SJSA1 (cell line): ENCODE results near the gene TMEM88. TPM values are rescaled to one million over a fixed set of nuclear protein-coding genes. Genes with fewer than 3 reads are reported as not detected.
A peak's percentile ranks its signal among the peaks of the same experiment; 100 is the strongest.

Experiments
- DNase-seq, 2 experiments: peaks; one replicate each; pipeline ENCODE4 v3.0.0-alpha.2; 2015 to 2020; ENCODE audit warnings: low spot score in 2 of 2, low read depth in 1 of 2
- H3K27ac ChIP-seq: fragments of 250-450 bp; sonication (Bioruptor Pico); 2 replicates; pipeline ENCODE4 v1.5.1; 2020; ENCODE audit warnings: mild to moderate bottlenecking, moderate library complexity
- H3K27me3 ChIP-seq: fragments of 250-450 bp; sonication (Bioruptor Pico); replicated peaks from 2 replicates; pipeline ENCODE4 v1.5.1; 2020; ENCODE audit warnings: mild to moderate bottlenecking, moderate library complexity
- H3K36me3 ChIP-seq: fragments of 250-450 bp; sonication (Bioruptor Pico); 2 replicates; pipeline ENCODE4 v1.5.1; 2020; ENCODE audit warnings: mild to moderate bottlenecking
- H3K4me1 ChIP-seq: fragments of 250-450 bp; sonication (Bioruptor Pico); replicated peaks from 2 replicates; pipeline ENCODE4 v1.6.1; 2021; ENCODE audit warnings: mild to moderate bottlenecking
- H3K4me3 ChIP-seq: fragments of 250-450 bp; sonication (Bioruptor Pico); 2 replicates; pipeline ENCODE4 v1.5.1; 2020; ENCODE audit warnings: mild to moderate bottlenecking
- H3K9me3 ChIP-seq: fragments of 250-450 bp; sonication (Bioruptor Pico); replicated peaks from 2 replicates; pipeline ENCODE4 v1.5.1; 2020; ENCODE audit warnings: mild to moderate bottlenecking
- total RNA-seq: library from RNA; depleted of rRNA; stranded (reverse); fragments of >200 nt; shearing (Covaris generic); gene quantifications from 2 replicates; pipeline ENCODE4 v1.2.3, GENCODE V29; 2014

TMEM88 gene
- total RNA-seq, 1 experiment from 2014 or later = not detected

DNA sequence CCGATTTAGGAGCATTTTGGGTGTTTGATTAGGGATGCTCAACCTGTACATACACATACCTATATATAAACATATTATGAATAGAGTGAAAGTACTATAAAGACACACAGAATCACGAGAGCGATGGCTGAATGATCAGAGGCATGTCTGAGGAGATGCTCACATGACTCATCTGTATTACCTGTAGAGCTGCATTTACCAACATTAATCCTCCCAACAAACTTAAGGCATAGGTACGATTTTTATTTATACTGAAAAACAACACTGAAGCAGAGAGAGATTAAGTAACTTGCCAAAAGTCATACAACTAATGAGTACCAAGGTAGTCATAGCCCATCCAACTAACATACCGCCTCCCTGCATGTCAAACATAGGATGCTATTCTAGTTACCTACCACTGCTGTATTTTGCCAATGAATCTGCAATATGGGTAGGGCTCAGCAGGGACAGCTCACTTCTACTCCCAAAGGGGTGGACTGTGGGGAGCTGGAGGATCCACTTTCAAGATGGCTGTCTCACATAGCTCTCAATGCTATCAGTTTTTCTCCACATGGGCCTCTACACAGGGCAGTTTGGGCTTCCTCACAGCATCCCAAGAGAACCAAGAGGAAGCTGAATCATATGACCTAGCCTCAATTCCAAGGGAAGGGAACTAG lies 10.3 kb downstream of the TMEM88 start:
- Histone ChIP-seq H3K27ac (no peak overlapping the region), H3K27me3 (no peaks in the 10 kb centered on the region), H3K36me3 (peaks cover 18% of the 10 kb centered on the region), H3K4me1 (no peaks in the 10 kb centered on the region), H3K9me3 (no peaks in the 10 kb centered on the region), H3K4me3 (no peak overlapping the region)
- no peak for DNase-seq

DNA sequence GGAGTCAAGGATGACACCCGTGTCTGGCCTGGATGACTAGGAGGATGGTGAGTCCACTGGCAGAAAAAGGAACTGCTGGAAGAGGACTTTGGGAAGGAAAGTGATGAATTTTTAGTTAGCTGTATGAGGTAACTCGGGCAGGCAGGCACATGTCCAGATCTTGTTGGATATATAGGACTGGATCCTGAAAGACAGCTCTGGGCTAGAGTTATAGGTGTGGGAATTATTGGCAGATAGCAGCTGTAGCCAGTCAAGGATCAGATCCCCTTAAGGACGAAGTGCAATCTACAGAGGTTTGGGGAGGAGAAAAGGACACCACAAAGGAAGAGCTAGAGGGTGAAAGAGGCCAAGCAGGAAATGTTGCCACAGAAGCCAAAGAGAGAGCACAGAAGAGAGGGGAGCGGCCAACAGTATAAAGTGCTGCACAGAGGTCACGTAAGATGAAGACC lies 13.0 kb downstream of the TMEM88 start:
- Histone ChIP-seq H3K9me3 (no peaks in the 10 kb centered on the region), H3K27me3 (no peaks in the 10 kb centered on the region), H3K27ac (no peak overlapping the region), H3K4me1 (no peaks in the 10 kb centered on the region), H3K36me3 (peaks cover 21% of the 10 kb centered on the region), H3K4me3 (no peak overlapping the region)
- DNase-seq = no peak

GRCh38 chr17:7873051-7873450 lies 18.2 kb downstream of the TMEM88 start:
- DNase-seq = no peak
- H3K4me3 ChIP-seq = no peak overlapping the region
- no peaks in the 10 kb centered on the region for H3K4me1 ChIP-seq
- no peak overlapping the region for H3K27ac ChIP-seq
- H3K9me3 ChIP-seq = no peaks in the 10 kb centered on the region
- H3K27me3 ChIP-seq = no peaks in the 10 kb centered on the region
- peaks cover 9% of the 10 kb centered on the region; the same call in 1 of the 2 replicates for H3K36me3 ChIP-seq

- H3K36me3 ChIP-seq = peaks cover 21% of the 10 kb centered on the region
- DNase-seq = no peak
- H3K27ac ChIP-seq = no peak overlapping the region
- H3K4me3 ChIP-seq = no peak overlapping the region
- no peaks in the 10 kb centered on the region for H3K9me3 ChIP-seq
- no peaks in the 10 kb centered on the region for H3K4me1 ChIP-seq
- H3K27me3 ChIP-seq = no peaks in the 10 kb centered on the region
These were observed 21.0 kb downstream of the TMEM88 start for GRCh38 chr17:7875804-7876370.

GRCh38 chr17:7878234-7878633 lies 23.4 kb downstream of the TMEM88 start:
- no peaks in the 10 kb centered on the region for H3K4me1 ChIP-seq
- H3K4me3 ChIP-seq = no peak overlapping the region
- no peak overlapping the region for H3K27ac ChIP-seq
- H3K36me3 ChIP-seq = peaks cover 25% of the 10 kb centered on the region
- H3K9me3 ChIP-seq = no peaks in the 10 kb centered on the region
- no peak for DNase-seq
- H3K27me3 ChIP-seq = no peaks in the 10 kb centered on the region

DNA sequence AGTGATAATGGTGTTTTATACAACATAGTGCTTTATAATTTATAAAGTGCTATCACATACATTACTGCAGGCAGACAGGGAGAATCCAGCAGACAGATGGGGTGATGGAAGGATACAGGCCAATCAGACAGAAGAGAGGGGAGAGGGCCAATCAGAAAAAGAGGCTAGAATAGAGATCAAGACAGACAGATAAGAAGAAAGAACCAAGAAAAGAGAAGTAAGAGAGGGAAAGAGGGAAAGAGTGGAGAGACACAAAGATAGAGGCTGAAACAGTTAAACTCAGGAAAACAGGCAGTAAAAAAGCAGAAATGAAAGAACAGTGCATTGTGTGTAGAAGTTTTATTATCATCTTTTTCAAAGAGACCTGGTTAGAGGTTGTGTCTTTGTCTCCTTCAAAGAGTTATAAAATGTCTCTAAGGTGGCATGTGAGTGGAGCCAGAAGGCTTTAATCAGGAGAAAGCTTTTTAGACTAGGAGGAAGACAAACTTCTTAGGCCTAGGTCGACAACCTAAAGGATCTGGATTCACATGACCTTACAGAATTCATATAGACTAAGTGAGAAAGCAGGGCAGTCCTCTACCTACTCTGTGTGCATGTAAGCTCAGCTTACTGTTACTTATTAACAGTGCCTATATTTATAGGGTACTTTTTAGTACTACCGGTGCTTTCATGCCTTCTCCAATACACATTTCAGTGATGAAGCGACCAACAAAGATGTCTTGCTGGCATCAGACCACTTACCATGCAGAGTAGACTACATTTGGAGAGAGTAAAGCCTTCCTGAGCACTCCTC lies 25.4 kb downstream of the TMEM88 start:
- Histone ChIP-seq H3K4me1 (peaks cover 7% of the 10 kb centered on the region), H3K9me3 (no peaks in the 10 kb centered on the region), H3K27ac (no peak overlapping the region), H3K36me3 (peaks cover 25% of the 10 kb centered on the region), H3K27me3 (no peaks in the 10 kb centered on the region), H3K4me3 (no peak overlapping the region)
- DNase-seq = no peak

GRCh38 chr17:7881276-7882054 lies 26.6 kb downstream of the TMEM88 start:
- DNase-seq = no peak
- Histone ChIP-seq H3K27ac (no peak overlapping the region), H3K36me3 (peaks cover 25% of the 10 kb centered on the region), H3K9me3 (no peaks in the 10 kb centered on the region), H3K4me3 (no peak overlapping the region), H3K4me1 (peaks cover 8% of the 10 kb centered on the region), H3K27me3 (no peaks in the 10 kb centered on the region)

GRCh38 chr17:7882068-7882467 lies 27.2 kb downstream of the TMEM88 start:
- Histone ChIP-seq H3K27ac (no peak overlapping the region), H3K36me3 (peaks cover 25% of the 10 kb centered on the region), H3K9me3 (no peaks in the 10 kb centered on the region), H3K4me1 (peaks cover 14% of the 10 kb centered on the region), H3K4me3 (no peak overlapping the region), H3K27me3 (no peaks in the 10 kb centered on the region)
- no peak for DNase-seq

GRCh38 chr17:7882629-7883028 lies 27.8 kb downstream of the TMEM88 start:
- H3K36me3 ChIP-seq = peaks cover 25% of the 10 kb centered on the region
- no peak overlapping the region for H3K4me3 ChIP-seq
- H3K4me1 ChIP-seq = peaks cover 15% of the 10 kb centered on the region
- H3K27me3 ChIP-seq = no peaks in the 10 kb centered on the region
- no peak overlapping the region for H3K27ac ChIP-seq
- H3K9me3 ChIP-seq = no peaks in the 10 kb centered on the region
- DNase-seq = no peak

GRCh38 chr17:7883781-7884386 lies 29.0 kb downstream of the TMEM88 start:
- DNase-seq = peak in 1 of 2 experiments; percentile 37
- Histone ChIP-seq H3K4me1 (peaks cover 28% of the 10 kb centered on the region), H3K36me3 (peaks cover 21% of the 10 kb centered on the region), H3K4me3 (peak overlapping the region; percentile 28), H3K9me3 (no peaks in the 10 kb centered on the region), H3K27me3 (no peaks in the 10 kb centered on the region), H3K27ac (peak overlapping the region; percentile 58)

GRCh38 chr17:7884581-7885366 lies 29.9 kb downstream of the TMEM88 start:
- peak in 1 of 2 experiments; percentile 22 for DNase-seq

GRCh38 chr17:7885367-7886226 lies 30.7 kb downstream of the TMEM88 start:
- Histone ChIP-seq H3K4me1 (peaks cover 37% of the 10 kb centered on the region), H3K4me3 (peak overlapping the region; percentile 63), H3K27me3 (no peaks in the 10 kb centered on the region), H3K36me3 (peaks cover 27% of the 10 kb centered on the region), H3K27ac (peak overlapping the region; percentile 75), H3K9me3 (no peaks in the 10 kb centered on the region)
- DNase-seq = peak; percentile 78 to 80

More at GRCh38 chr17:7884581-7885366, 29.9 kb downstream of the TMEM88 start:
- Histone ChIP-seq H3K9me3 (no peaks in the 10 kb centered on the region), H3K4me3 (peak overlapping the region; percentile 63), H3K4me1 (peaks cover 37% of the 10 kb centered on the region), H3K36me3 (peaks cover 27% of the 10 kb centered on the region), H3K27me3 (no peaks in the 10 kb centered on the region), H3K27ac (no peak overlapping the region)
